ENCODE results near the gene CPEB1. TPM values are rescaled to one million over a fixed set of nuclear protein-coding genes. Genes with fewer than 3 reads are reported as not detected.

Gene CPEB1
- total and polyA plus RNA-seq, 10 donors = 0.09 to 1.2 (median 0.46) TPM

DNA sequence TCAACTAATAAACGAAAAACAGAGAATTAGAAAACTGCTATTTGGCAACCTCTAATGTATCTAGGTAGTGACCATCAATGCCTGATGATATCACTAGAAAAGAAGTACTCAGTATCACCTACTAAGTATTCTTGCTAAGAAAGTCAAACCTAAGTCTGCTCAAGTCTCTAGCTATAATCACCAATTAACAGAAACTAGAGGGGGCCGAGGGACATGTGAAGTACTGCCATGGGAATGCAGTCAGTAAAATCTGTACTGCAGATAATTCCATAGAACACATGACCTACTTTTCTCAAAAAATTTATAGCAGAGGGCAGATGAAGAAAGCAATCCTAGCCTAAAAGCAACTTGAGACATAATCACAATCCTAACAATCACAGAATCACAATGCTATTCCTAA, 51.4 kb downstream of the CPEB1 start:
- Histone ChIP-seq H3K4me1 (no peaks in the 10 kb centered on the region), H3K4me3 (no peak overlapping the region), H3K9me3 (no peaks in the 10 kb centered on the region), H3K27ac (no peak overlapping the region), H3K36me3 (no peaks in the 10 kb centered on the region), H3K27me3 (replicated peaks in 1 of 7) (peaks cover 0 to 38% (median 0%) of the 10 kb centered on the region in 7 donors)
- intact Hi-C loops (cut with DNase I; ENCODE audit: low total_unique reads) = no loop called here
- WGBS, 5 donors = 56 to 74% (median 70%) methylated on average over 2 of the region's 2 CpGs
- TF ChIP-seq POLR2AphosphoS5 (IDR thresholded peaks at IDR 0.05) = no peak
- TF ChIP-seq, protein P1, sequence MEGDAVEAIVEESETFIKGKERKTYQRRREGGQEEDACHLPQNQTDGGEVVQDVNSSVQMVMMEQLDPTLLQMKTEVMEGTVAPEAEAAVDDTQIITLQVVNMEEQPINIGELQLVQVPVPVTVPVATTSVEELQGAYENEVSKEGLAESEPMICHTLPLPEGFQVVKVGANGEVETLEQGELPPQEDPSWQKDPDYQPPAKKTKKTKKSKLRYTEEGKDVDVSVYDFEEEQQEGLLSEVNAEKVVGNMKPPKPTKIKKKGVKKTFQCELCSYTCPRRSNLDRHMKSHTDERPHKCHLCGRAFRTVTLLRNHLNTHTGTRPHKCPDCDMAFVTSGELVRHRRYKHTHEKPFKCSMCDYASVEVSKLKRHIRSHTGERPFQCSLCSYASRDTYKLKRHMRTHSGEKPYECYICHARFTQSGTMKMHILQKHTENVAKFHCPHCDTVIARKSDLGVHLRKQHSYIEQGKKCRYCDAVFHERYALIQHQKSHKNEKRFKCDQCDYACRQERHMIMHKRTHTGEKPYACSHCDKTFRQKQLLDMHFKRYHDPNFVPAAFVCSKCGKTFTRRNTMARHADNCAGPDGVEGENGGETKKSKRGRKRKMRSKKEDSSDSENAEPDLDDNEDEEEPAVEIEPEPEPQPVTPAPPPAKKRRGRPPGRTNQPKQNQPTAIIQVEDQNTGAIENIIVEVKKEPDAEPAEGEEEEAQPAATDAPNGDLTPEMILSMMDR (IDR thresholded peaks at IDR 0.05 in 8 of 11, conservative IDR thresholded peaks at IDR 0.05 in 3 of 11) = no peak
- TF ChIP-seq POLR2A (IDR thresholded peaks at IDR 0.05) = no peak
- no peak for DNase-seq

DNA sequence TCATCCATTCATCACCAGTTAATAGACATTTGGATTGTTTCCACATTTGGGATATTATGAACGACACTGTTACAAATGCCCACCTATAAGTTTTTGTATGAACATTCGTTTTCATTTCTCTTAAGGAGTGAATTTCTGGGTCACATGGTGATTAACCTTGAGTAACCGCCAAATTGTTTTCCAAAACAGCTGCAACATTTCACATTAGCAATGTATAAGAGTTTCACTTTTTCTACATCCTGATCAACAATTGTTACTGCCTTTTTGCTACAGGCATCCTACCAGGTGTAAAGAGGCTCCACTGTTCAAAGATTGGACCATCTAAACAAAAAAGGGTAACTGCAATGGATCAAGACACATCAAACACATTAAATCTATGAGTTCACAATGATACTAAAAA, 52.0 kb downstream of the CPEB1 start:
- DNase-seq = no peak
- TF ChIP-seq POLR2AphosphoS5 (IDR thresholded peaks at IDR 0.05) (no peak), POLR2A (IDR thresholded peaks at IDR 0.05) (no peak)
- TF ChIP-seq, protein P1 (IDR thresholded peaks at IDR 0.05 in 8 of 11, conservative IDR thresholded peaks at IDR 0.05 in 3 of 11) = no peak
- H3K27ac ChIP-seq = no peak overlapping the region
- H3K36me3 ChIP-seq = no peaks in the 10 kb centered on the region
- H3K4me3 ChIP-seq = no peak overlapping the region
- WGBS, 5 donors = 61 to 81% (median 69%) methylated on average over 3 of the region's 3 CpGs
- peaks cover 0 to 39% (median 0%) of the 10 kb centered on the region in 7 donors for H3K27me3 ChIP-seq (replicated peaks in 1 of 7)
- H3K9me3 ChIP-seq = no peaks in the 10 kb centered on the region
- no peaks in the 10 kb centered on the region for H3K4me1 ChIP-seq
- intact Hi-C loops (cut with DNase I; ENCODE audit: low total_unique reads) = no loop called here

DNA sequence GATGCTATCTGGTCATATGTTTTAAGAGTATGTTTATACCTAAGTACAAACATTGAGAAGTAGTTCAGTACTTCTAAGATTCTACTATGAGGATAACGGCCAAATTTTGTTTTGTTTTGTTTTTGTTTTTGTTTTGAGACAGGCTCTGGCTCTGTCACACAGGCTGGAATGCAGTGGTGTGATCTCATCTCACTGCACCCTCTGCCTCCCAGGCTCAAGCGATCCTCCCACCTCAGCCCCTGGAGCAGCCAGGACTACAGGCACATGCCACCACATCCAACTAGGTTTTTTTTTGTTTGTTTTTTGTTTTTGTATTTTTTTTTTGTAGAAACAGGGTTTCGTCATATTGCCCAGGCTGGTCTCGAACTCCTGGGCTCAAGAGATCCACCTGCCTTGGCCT, 59.4 kb downstream of the CPEB1 start:
- 64 to 80% (median 75%) methylated on average over 4 of the region's 4 CpGs for WGBS, 5 donors
- H3K36me3 ChIP-seq = no peaks in the 10 kb centered on the region
- no peak overlapping the region for H3K27ac ChIP-seq
- H3K27me3 ChIP-seq (replicated peaks in 1 of 7) = peaks cover 0 to 43% (median 0%) of the 10 kb centered on the region in 7 donors
- no peak overlapping the region for H3K4me3 ChIP-seq
- no peaks in the 10 kb centered on the region for H3K4me1 ChIP-seq
- H3K9me3 ChIP-seq = no peaks in the 10 kb centered on the region
- DNase-seq = no peak
- intact Hi-C loops (cut with DNase I; ENCODE audit: low total_unique reads) = no loop called here
- TF ChIP-seq POLR2AphosphoS5 (IDR thresholded peaks at IDR 0.05) (no peak), POLR2A (IDR thresholded peaks at IDR 0.05) (no peak)
- TF ChIP-seq, protein P1 (IDR thresholded peaks at IDR 0.05 in 8 of 11, conservative IDR thresholded peaks at IDR 0.05 in 3 of 11) = no peak

DNA sequence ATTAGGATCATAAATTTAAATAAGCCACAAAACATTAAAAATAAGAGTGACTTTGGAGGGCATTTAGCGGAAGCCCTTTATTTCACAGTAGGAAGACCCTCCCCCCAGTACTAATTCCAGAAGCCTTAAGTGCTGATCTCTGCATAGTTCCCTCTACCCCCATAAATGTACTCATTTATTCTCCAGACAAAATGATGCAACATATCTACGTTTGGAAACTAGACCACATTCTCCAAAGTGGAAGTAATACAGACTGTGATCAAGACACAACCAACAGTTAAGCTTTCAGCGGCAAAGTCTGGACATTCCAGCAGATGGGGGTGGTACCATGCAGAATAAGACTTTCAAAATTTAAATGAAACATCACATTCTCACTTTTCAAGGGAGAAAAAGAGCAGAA, 62.1 kb downstream of the CPEB1 start:
- H3K4me1 ChIP-seq = no peaks in the 10 kb centered on the region
- intact Hi-C loops (cut with DNase I; ENCODE audit: low total_unique reads) = no loop called here
- no peaks in the 10 kb centered on the region for H3K9me3 ChIP-seq
- H3K4me3 ChIP-seq = no peak overlapping the region
- TF ChIP-seq POLR2A (IDR thresholded peaks at IDR 0.05) (no peak), POLR2AphosphoS5 (IDR thresholded peaks at IDR 0.05) (no peak)
- TF ChIP-seq, protein P1 (IDR thresholded peaks at IDR 0.05 in 8 of 11, conservative IDR thresholded peaks at IDR 0.05 in 3 of 11) = no peak
- no peak overlapping the region for H3K27ac ChIP-seq
- WGBS, 5 donors = 39 to 62% (median 47%) methylated on average over 3 of the region's 3 CpGs
- no peak for DNase-seq
- no peaks in the 10 kb centered on the region for H3K36me3 ChIP-seq
- peaks cover 0 to 26% (median 0%) of the 10 kb centered on the region in 7 donors for H3K27me3 ChIP-seq (replicated peaks in 1 of 7)
